HCT116 (cell line): ENCODE measurements around the gene ZFAND5. TPM values are rescaled to one million over a fixed set of nuclear protein-coding genes. Genes with fewer than 3 reads are reported as not detected.
A peak's percentile ranks its signal among the peaks of the same experiment; 100 is the strongest.

Experiments used
- ATAC-seq: fragments of 200-7000 bp; cut with Tn5 transposase; 2 replicates; pipeline ENCODE4 v1.9.1; 2020; ENCODE audit warnings: mild to moderate bottlenecking, moderate library complexity
- BruUV-seq: library from RNA; stranded (reverse); fragments of 400-500 nt; replicated peaks from 2 replicates; lab custom pipeline; 2021; lab: Mats Ljungman, UMichigan
- CTCF ChIA-PET: fragments of 300-600 bp; sonication (Branson Sonifier 250); formaldehyde crosslinking; loops from one replicate; lab custom pipeline; 2021; ENCODE audit warnings: antibody characterized with exemption; lab: Charles Lee
- POLR2A ChIA-PET: fragments of 300-600, 350-600 bp; sonication (Branson Sonifier 250); formaldehyde crosslinking; loops from one replicate; lab custom pipeline; 2021; ENCODE audit warnings: antibody characterized with exemption; lab: Charles Lee
- RAD21 ChIA-PET, 2 experiments: fragments of 300-600 bp; sonication (Branson Sonifier 250); formaldehyde crosslinking; loops; one replicate each; lab custom pipeline; 2023; ENCODE audit warnings: low total read pairs in 2 of 2; ENCODE audit not compliant: uncharacterized antibody in 2 of 2, unreplicated experiment in 2 of 2, low non-redundant PET in 1 of 2; lab: Charles Lee
- DNase-seq: peaks from one replicate; pipeline ENCODE4 v3.0.0-alpha.2; 2010; ENCODE audit warnings: low read depth, low spot score
- H2AFZ ChIP-seq: fragments of 200-600 bp; shearing (Covaris generic), sonication (generic); 2 replicates; pipeline ENCODE4 v1.6.1; 2017; ENCODE audit warnings: low read depth, mixed run types, mixed read lengths, antibody characterized with exemption, low read length; ENCODE audit not compliant: poor library complexity, severe bottlenecking
- H3K27ac ChIP-seq: 2 replicates; pipeline ENCODE4 v1.5.1; 2012; ENCODE audit warnings: low read depth, low read length
- H3K27me3 ChIP-seq: fragments of 200-600 bp; sonication (generic); 2 replicates; pipeline ENCODE4 v1.6.1; 2016; ENCODE audit warnings: mixed run types, low read length, mixed read lengths; ENCODE audit not compliant: insufficient read depth
- H3K36me3 ChIP-seq, 2 experiments: fragments of 200-500 bp in 1 of 2; fragments of 200-600 bp in 1 of 2; sonication (Bioruptor generic) in 1 of 2; sonication (generic) in 1 of 2; 2 replicates each; pipeline versions ENCODE4 v1.5.1 to v1.6.1; 2014 to 2016; ENCODE audit warnings: low read length in 2 of 2, inconsistent platforms in 1 of 2, mixed read lengths in 1 of 2, mixed run types in 1 of 2; ENCODE audit not compliant: insufficient read depth in 2 of 2, control insufficient read depth in 1 of 2
- H3K4me1 ChIP-seq, 2 experiments: fragments of 200-600 bp in 1 of 2; sonication (generic) in 1 of 2; 2 replicates each; pipeline versions ENCODE4 v1.5.1 to v1.6.1; 2012 to 2017; ENCODE audit warnings: low read length in 2 of 2, inconsistent platforms in 1 of 2, mild to moderate bottlenecking in 1 of 2, mixed read lengths in 1 of 2, mixed run types in 1 of 2, moderate library complexity in 1 of 2; ENCODE audit not compliant: insufficient read depth in 2 of 2, control insufficient read depth in 1 of 2
- H3K4me2 ChIP-seq: fragments of 200-600 bp; sonication (generic); 2 replicates; pipeline ENCODE4 v1.6.1; 2017; ENCODE audit warnings: mixed run types, low read length, mixed read lengths
- H3K4me3 ChIP-seq, 2 experiments: fragments of 200-600 bp in 1 of 2; sonication (generic) in 1 of 2; replicated peaks in 1 of 2; 2 replicates each; pipeline ENCODE4 v1.5.1; 2011 to 2016; ENCODE audit warnings: low read length in 2 of 2, control low read depth in 1 of 2, low read depth in 1 of 2, mild to moderate bottlenecking in 1 of 2, mixed read lengths in 1 of 2, mixed run types in 1 of 2
- H3K79me2 ChIP-seq: fragments of 200-600 bp; sonication (generic); 2 replicates; pipeline ENCODE4 v1.6.1; 2017; ENCODE audit warnings: mild to moderate bottlenecking, mixed run types, low read length, moderate library complexity, mixed read lengths; ENCODE audit not compliant: insufficient read depth
- H3K9ac ChIP-seq: fragments of 200-600 bp; sonication (generic); 2 replicates; pipeline ENCODE4 v1.6.1; 2016; ENCODE audit warnings: low read length, mixed read lengths
- H3K9me2 ChIP-seq: fragments of 200-600 bp; sonication (generic), shearing (Covaris generic); 2 replicates; pipeline ENCODE4 v1.6.1; 2017; ENCODE audit warnings: mixed run types, mild to moderate bottlenecking, moderate library complexity; ENCODE audit not compliant: insufficient read depth
- H3K9me3 ChIP-seq, 2 experiments: fragments of 200-500 bp in 1 of 2; fragments of 200-600 bp in 1 of 2; sonication (Bioruptor generic) in 1 of 2; sonication (generic) in 1 of 2; 2 replicates each; pipeline ENCODE4 v1.6.1; 2014 to 2017; ENCODE audit warnings: low read length in 2 of 2, mixed read lengths in 2 of 2, inconsistent platforms in 1 of 2, low read depth in 1 of 2, mild to moderate bottlenecking in 1 of 2, mixed run types in 1 of 2, moderate library complexity in 1 of 2; ENCODE audit not compliant: control insufficient read depth in 1 of 2, insufficient read depth in 1 of 2
- H4K20me1 ChIP-seq: fragments of 200-600 bp; sonication (generic), shearing (Covaris generic); 2 replicates; pipeline ENCODE4 v1.6.1; 2017; ENCODE audit warnings: mixed run types, mild to moderate bottlenecking, moderate library complexity; ENCODE audit not compliant: insufficient read depth
- CBX3 ChIP-seq: IDR thresholded peaks from 2 replicates; pipeline ENCODE4 v1.6.1; 2012; ENCODE audit warnings: low read depth
- CTCF ChIP-seq, 3 experiments: fragments of 200-600 bp in 1 of 3; sonication (generic) in 1 of 3; IDR thresholded peaks in 2 of 3; conservative IDR thresholded peaks in 1 of 3; 2 replicates each; pipeline ENCODE4 v1.5.1; 2012 to 2017; ENCODE audit warnings: low read depth in 2 of 3, low read length in 2 of 3, antibody characterized with exemption in 1 of 3, borderline replicate concordance in 1 of 3, control low read depth in 1 of 3, mild to moderate bottlenecking in 1 of 3, mixed read lengths in 1 of 3, mixed run types in 1 of 3, moderate library complexity in 1 of 3; ENCODE audit not compliant: insufficient read depth in 1 of 3
- EZH2 ChIP-seq: fragments of 200-600 bp; sonication (generic); IDR thresholded peaks from 2 replicates; pipeline ENCODE4 v1.6.1; 2017; ENCODE audit warnings: antibody characterized with exemption, mixed run types
- EZH2phosphoT487 ChIP-seq: fragments of 200-600 bp; IDR thresholded peaks from 2 replicates; pipeline ENCODE4 v1.6.1; 2018; ENCODE audit warnings: antibody characterized with exemption, borderline replicate concordance
- POLR2A ChIP-seq: IDR thresholded peaks from 2 replicates; pipeline ENCODE4 v1.7.0; 2011; ENCODE audit warnings: borderline replicate concordance; ENCODE audit not compliant: insufficient read depth, insufficient read length; ENCODE audit errors: extremely low read depth
- RAD21 ChIP-seq: IDR thresholded peaks from 2 replicates; pipeline ENCODE4 v1.6.1; 2012; ENCODE audit warnings: low read depth, mild to moderate bottlenecking
- SIN3A ChIP-seq: IDR thresholded peaks from 2 replicates; pipeline ENCODE4 v1.6.1; 2012; ENCODE audit warnings: low read depth
- SRF ChIP-seq: IDR thresholded peaks from 2 replicates; pipeline ENCODE4 v1.6.1; 2012; ENCODE audit warnings: low read depth
- TCF7L2 ChIP-seq: IDR thresholded peaks from 2 replicates; pipeline ENCODE4 v1.7.0; 2011; ENCODE audit warnings: borderline replicate concordance, inconsistent platforms; ENCODE audit not compliant: insufficient read depth, insufficient read length; ENCODE audit errors: extremely low read depth
- YY1 ChIP-seq: IDR thresholded peaks from 2 replicates; pipeline ENCODE4 v1.6.1; 2011; ENCODE audit warnings: low read length, low read depth, moderate library complexity, mild to moderate bottlenecking; ENCODE audit not compliant: insufficient replicate concordance; ENCODE audit errors: extremely low read depth
- intact Hi-C: fragments of 100-400 bp; cut with micrococcal nuclease; formaldehyde crosslinking; loops from 2 replicates; pipeline ENCODE4 v1.10.0; 2022
- total RNA-seq: library from RNA; stranded (reverse); gene quantifications from one replicate; pipeline ENCODE4 v1.2.1, GENCODE V29; 2021; ENCODE audit not compliant: unreplicated experiment
- TF ChIP-seq, protein P1 (sequence below): IDR thresholded peaks from 2 replicates; pipeline ENCODE4 v1.6.1; 2011; ENCODE audit warnings: mild to moderate bottlenecking, low read length, moderate library complexity; ENCODE audit not compliant: insufficient replicate concordance; ENCODE audit errors: extremely low read depth

Gene ZFAND5
- total RNA-seq, 1 experiment from 2014 or later = 128 TPM

GRCh38 chr9:72333709-72334108, 31.3 kb downstream of the ZFAND5 start:
- intact Hi-C loops = no loop called here
- Histone ChIP-seq H4K20me1 (no peaks in the 10 kb centered on the region), H3K27me3 (no peaks in the 10 kb centered on the region), H3K79me2 (no peaks in the 10 kb centered on the region), H3K4me1 (no peaks in the 10 kb centered on the region), H3K9me3 (no peaks in the 10 kb centered on the region), H3K9me2 (no peaks in the 10 kb centered on the region), H3K9ac (no peak overlapping the region), H3K4me2 (no peak overlapping the region), H3K36me3 (no peaks in the 10 kb centered on the region), H3K4me3 (no peak overlapping the region), H3K27ac (no peak overlapping the region), H2AFZ (peak overlapping the region; percentile 30)
- RAD21 ChIA-PET = no interaction called here
- ATAC-seq = peak; percentile 77; the same call in 1 of the 2 replicates
- POLR2A ChIA-PET = interaction anchor here (1.2 kb wide), 1 partner anchor 28 kb away, joined by 4 read pairs; no protein-coding TSS in a partner anchor
- DNase-seq = no peak
- TF ChIP-seq RAD21 = peak; percentile 14; the same call in 1 of the 2 replicates
- no peak for TF ChIP-seq SIN3A
- TF ChIP-seq CTCF (IDR thresholded peaks at IDR 0.05 in 2 of 3, conservative IDR thresholded peaks at IDR 0.05 in 1 of 3; ENCODE audit: borderline replicate concordance in 1 of 3, insufficient read depth in 1 of 3, low read depth in 2 of 3, low read length in 2 of 3) = peak; percentile 34 to 69 (median 56); a peak in 5 of 6 replicates
- no peak for TF ChIP-seq CBX3
- CTCF ChIA-PET = interaction anchor here (0.8 to 1.1 kb wide), 2 partner anchors 9 to 18 kb away, joined by 3 read pairs; no protein-coding TSS in a partner anchor
- BruUV-seq = no TSS peak

DNA sequence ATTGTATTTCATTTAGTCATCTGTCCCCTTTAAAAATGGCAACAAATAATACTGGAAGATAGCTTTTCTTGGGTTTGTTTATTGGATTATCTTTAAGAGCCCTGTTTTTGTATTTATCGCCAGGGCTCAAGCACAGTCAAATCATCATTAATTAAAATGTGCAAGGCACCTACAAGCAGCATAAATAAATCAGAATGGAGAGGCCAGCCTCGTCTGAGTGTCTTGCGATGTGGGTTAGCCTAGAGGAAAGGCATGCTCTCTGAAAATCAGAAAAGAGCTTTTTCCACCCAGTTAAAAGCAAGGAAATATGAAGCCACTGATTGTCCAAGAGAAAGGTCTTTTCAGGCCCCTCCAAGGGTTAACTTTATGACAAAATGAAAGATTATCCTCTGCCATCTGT, 31.8 kb downstream of the ZFAND5 start:
- Histone ChIP-seq H3K9ac (no peak overlapping the region), H3K4me2 (no peak overlapping the region), H3K4me3 (no peak overlapping the region), H3K27ac (no peak overlapping the region), H3K9me3 (no peaks in the 10 kb centered on the region), H4K20me1 (no peaks in the 10 kb centered on the region), H2AFZ (no peak overlapping the region), H3K27me3 (no peaks in the 10 kb centered on the region), H3K9me2 (no peaks in the 10 kb centered on the region), H3K79me2 (no peaks in the 10 kb centered on the region), H3K4me1 (no peaks in the 10 kb centered on the region), H3K36me3 (no peaks in the 10 kb centered on the region)
- no peak for DNase-seq
- intact Hi-C loops = no loop called here
- ChIA-PET CTCF (interaction anchor here (0.8 to 1.1 kb wide), 2 partner anchors 10 to 18 kb away, joined by 3 read pairs; no protein-coding TSS in a partner anchor), POLR2A (interaction anchor here (1.2 kb wide), 1 partner anchor 28 kb away, joined by 4 read pairs; no protein-coding TSS in a partner anchor), RAD21 (no interaction called here)
- no TSS peak for BruUV-seq
- no peak for ATAC-seq
- no peak for TF ChIP-seq EZH2phosphoT487
- no peak for TF ChIP-seq POLR2A
- no peak for TF ChIP-seq YY1
- TF ChIP-seq EZH2 = no peak
- TF ChIP-seq TCF7L2 = no peak
- no peak for TF ChIP-seq SIN3A
- TF ChIP-seq, protein P1, sequence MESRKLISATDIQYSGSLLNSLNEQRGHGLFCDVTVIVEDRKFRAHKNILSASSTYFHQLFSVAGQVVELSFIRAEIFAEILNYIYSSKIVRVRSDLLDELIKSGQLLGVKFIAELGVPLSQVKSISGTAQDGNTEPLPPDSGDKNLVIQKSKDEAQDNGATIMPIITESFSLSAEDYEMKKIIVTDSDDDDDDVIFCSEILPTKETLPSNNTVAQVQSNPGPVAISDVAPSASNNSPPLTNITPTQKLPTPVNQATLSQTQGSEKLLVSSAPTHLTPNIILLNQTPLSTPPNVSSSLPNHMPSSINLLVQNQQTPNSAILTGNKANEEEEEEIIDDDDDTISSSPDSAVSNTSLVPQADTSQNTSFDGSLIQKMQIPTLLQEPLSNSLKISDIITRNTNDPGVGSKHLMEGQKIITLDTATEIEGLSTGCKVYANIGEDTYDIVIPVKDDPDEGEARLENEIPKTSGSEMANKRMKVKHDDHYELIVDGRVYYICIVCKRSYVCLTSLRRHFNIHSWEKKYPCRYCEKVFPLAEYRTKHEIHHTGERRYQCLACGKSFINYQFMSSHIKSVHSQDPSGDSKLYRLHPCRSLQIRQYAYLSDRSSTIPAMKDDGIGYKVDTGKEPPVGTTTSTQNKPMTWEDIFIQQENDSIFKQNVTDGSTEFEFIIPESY = no peak
- TF ChIP-seq SRF = no peak
